K562 (cell line): ENCODE results near the gene ALS2. TPM values are rescaled to one million over a fixed set of nuclear protein-coding genes. Genes with fewer than 3 reads are reported as not detected.
"Not testable (repeated sequence)": the region's sequence is repeated elsewhere in the genome, so short reads cannot be mapped to it uniquely, and the experiment has no call there.

ENCODE experiments used
- ATAC-seq: fragments of 200-7000 bp; cut with Tn5 transposase; 3 replicates; pipeline ENCODE4 v1.9.1; 2020; ENCODE audit warnings: moderate library complexity
- BruUV-seq: library from RNA; stranded (reverse); fragments of 400-500 nt; replicated peaks from 2 replicates; lab custom pipeline; 2021; lab: Mats Ljungman, UMichigan
- CTCF ChIA-PET: fragments of 300-600 bp; formaldehyde crosslinking; extraction: SDS; loops from one replicate; lab custom pipeline; 2021; ENCODE audit warnings: low intra/inter-chr PET ratio; lab: Yijun Ruan, JAX
- POLR2A ChIA-PET: fragments of 300-600, 350-650 bp; sonication (Branson Sonifier 250); formaldehyde crosslinking; extraction: SDS; loops from one replicate; lab custom pipeline; 2021; ENCODE audit warnings: antibody characterized with exemption, inconsistent platforms; lab: Yijun Ruan, JAX
- DNase-seq, 4 experiments: peaks; one replicate each; pipeline versions ENCODE4 v3.0.0 to v3.0.0-alpha.2; 2011 to 2018; ENCODE audit warnings: low spot score in 3 of 4, mixed read lengths in 3 of 4; ENCODE audit errors: extremely low read depth in 1 of 4
- FAIRE-seq: peaks from 2 replicates; lab custom pipeline; 2011; peaks lifted over from hg19 to GRCh38; lab: Jason Lieb, UNC
- H2AFZ ChIP-seq: 2 replicates; pipeline ENCODE4 v1.6.0; 2011; ENCODE audit warnings: low read depth, low read length, control low read depth, inconsistent platforms
- H3K27ac ChIP-seq: fragments of 200-600 bp; 3 replicates; pipeline ENCODE4 v1.8.0; 2011; ENCODE audit warnings: low read depth, mild to moderate bottlenecking, control low read depth, inconsistent platforms, low read length, moderate library complexity, mixed read lengths; ENCODE audit errors: extremely low read depth
- H3K27me3 ChIP-seq, 2 experiments: fragments of 300-600 bp in 1 of 2; 2 replicates in 1 of 2; 3 replicates in 1 of 2; pipeline versions ENCODE4 v1.6.0 to v1.8.0; 2011; ENCODE audit warnings: inconsistent platforms in 2 of 2, low read length in 2 of 2, mild to moderate bottlenecking in 1 of 2, mixed read lengths in 1 of 2, moderate library complexity in 1 of 2; ENCODE audit not compliant: control insufficient read depth in 2 of 2, insufficient read depth in 2 of 2
- H3K36me3 ChIP-seq: fragments of 300-600 bp; 3 replicates; pipeline ENCODE4 v1.8.0; 2011; ENCODE audit warnings: mild to moderate bottlenecking, low read length, inconsistent platforms; ENCODE audit not compliant: control insufficient read depth, insufficient read depth
- H3K4me1 ChIP-seq, 2 experiments: fragments of 200-600 bp in 1 of 2; replicated peaks in 1 of 2; 2 replicates in 1 of 2; 3 replicates in 1 of 2; pipeline versions ENCODE4 v1.5.1 to v1.8.0; 2011; ENCODE audit warnings: inconsistent platforms in 2 of 2, low read length in 2 of 2, mild to moderate bottlenecking in 1 of 2, mixed read lengths in 1 of 2, moderate library complexity in 1 of 2; ENCODE audit not compliant: control insufficient read depth in 2 of 2, insufficient read depth in 2 of 2
- H3K4me2 ChIP-seq: 2 replicates; pipeline ENCODE4 v1.6.1; 2011; ENCODE audit warnings: low read length, control low read depth, inconsistent platforms, mixed read lengths; ENCODE audit not compliant: insufficient read depth
- H3K4me3 ChIP-seq: fragments of 200-600 bp; sonication (generic), shearing (Covaris generic); 2 replicates; pipeline ENCODE4 v1.5.1; 2016; ENCODE audit warnings: control low read depth, inconsistent platforms
- H3K79me2 ChIP-seq: fragments of 200-600 bp; 3 replicates; pipeline ENCODE4 v1.8.0; 2011; ENCODE audit warnings: low read length, inconsistent platforms; ENCODE audit not compliant: control insufficient read depth, insufficient read depth
- H3K9ac ChIP-seq, 2 experiments: 2 replicates each; pipeline versions ENCODE4 v1.6.0 to v1.6.1; 2011; ENCODE audit warnings: low read depth in 2 of 2, low read length in 2 of 2, control low read depth in 1 of 2, inconsistent platforms in 1 of 2, mild to moderate bottlenecking in 1 of 2, mixed read lengths in 1 of 2; ENCODE audit not compliant: insufficient read depth in 1 of 2
- H3K9me1 ChIP-seq: one replicate; pipeline ENCODE4 v1.6.0; 2011; ENCODE audit warnings: inconsistent platforms, mild to moderate bottlenecking, low read length, moderate library complexity; ENCODE audit not compliant: control insufficient read depth, insufficient read depth
- H3K9me3 ChIP-seq: replicated peaks from 2 replicates; pipeline ENCODE4 v1.5.1; 2011; ENCODE audit warnings: low read depth, low read length, inconsistent platforms; ENCODE audit not compliant: control insufficient read depth, insufficient read depth
- H4K20me1 ChIP-seq: replicated peaks from 2 replicates; pipeline ENCODE4 v1.6.1; 2011; ENCODE audit warnings: low read length, inconsistent platforms, mixed read lengths; ENCODE audit not compliant: control insufficient read depth, insufficient read depth
- FOXJ2 ChIP-seq: fragments of 200-800 bp; sonication (Bioruptor generic); IDR thresholded peaks from 2 replicates; pipeline ENCODE4 v1.6.1; 2016; ENCODE audit warnings: missing genetic modification characterization, missing compliant biosample characterization
- GTF2E2 ChIP-seq: fragments of 200-800 bp; sonication (Bioruptor generic); IDR thresholded peaks from 2 replicates; pipeline ENCODE4 v1.6.1; 2016; ENCODE audit warnings: missing genetic modification characterization, missing compliant biosample characterization
- HOXB6 ChIP-seq: fragments of 250-450 bp; sonication (Bioruptor Pico); IDR thresholded peaks from 2 replicates; pipeline ENCODE4 v1.5.1; 2022; ENCODE audit warnings: mild to moderate bottlenecking, borderline replicate concordance
- MEIS2 ChIP-seq: fragments of 450-650 bp; IDR thresholded peaks from 2 replicates; pipeline ENCODE4 v1.6.1; 2014; ENCODE audit warnings: mild to moderate bottlenecking; ENCODE audit not compliant: partially characterized antibody
- MTA2 ChIP-seq: fragments of 450-650 bp; IDR thresholded peaks from 2 replicates; pipeline ENCODE4 v1.6.1; 2016; ENCODE audit warnings: low read depth
- YBX1 ChIP-seq: fragments of 450-650 bp; IDR thresholded peaks from 2 replicates; pipeline ENCODE4 v1.7.1; 2016; ENCODE audit warnings: mild to moderate bottlenecking
- ZFPM2 ChIP-seq: fragments of 250-450 bp; sonication (Bioruptor Pico); IDR thresholded peaks from 2 replicates; pipeline ENCODE4 v1.5.1; 2022; ENCODE audit warnings: mild to moderate bottlenecking
- WGBS: fragments of 100-300 bp; shearing (Covaris generic); methylation state at CpG from one replicate; pipeline ENCODE4 v1.1.6; 2016; ENCODE audit warnings: low coverage, mixed read lengths; ENCODE audit not compliant: insufficient coverage; ENCODE audit errors: missing lambda C conversion rate; 5-methylcytosine and 5-hydroxymethylcytosine counted together
- in situ Hi-C: fragments of 300-500 bp; cut with MboI; formaldehyde crosslinking; loops from 4 replicates; pipeline ENCODE4 v1.15.0; 2018; ENCODE audit warnings: inconsistent platforms, mixed read lengths
- intact Hi-C: fragments of 100-400 bp; cut with micrococcal nuclease; formaldehyde crosslinking; loops from 2 replicates; pipeline ENCODE4 v1.14.2; 2022
- polyA plus RNA-seq, 8 experiments: library from polyadenylated mRNA; depleted of rRNA in 4 of 8; stranded (reverse) in 5 of 8; unstranded in 3 of 8; fragments of >200 nt; fragmentation: Nextera tagmentation in 2 of 8; fragmentation: Illumina TruSeq in 1 of 8; extraction: Ambion mirVana in 2 of 8; extraction: Trizol in 1 of 8; gene quantifications; 2 replicates each; pipeline versions ENCODE4 v1.2.1 to v1.2.3, GENCODE V29; 2011 to 2014; ENCODE audit warnings: inconsistent platforms in 1 of 8, missing spikeins in 1 of 8
- total RNA-seq, 7 experiments: library from RNA; depleted of rRNA in 6 of 7; stranded (reverse); fragments of >200 nt in 6 of 7; fragmentation: Illumina TruSeq in 2 of 7; extraction: Trizol in 2 of 7; gene quantifications; 2 replicates each; pipeline versions ENCODE4 v1.2.1 to v1.2.3, GENCODE V29; 2011 to 2021; ENCODE audit warnings: low replicate concordance in 1 of 7
- TF ChIP-seq, protein P1 (sequence below): fragments of 450-650 bp; IDR thresholded peaks from 2 replicates; pipeline ENCODE4 v1.6.1; 2016; ENCODE audit warnings: antibody characterized with exemption
- TF ChIP-seq, protein P2 (sequence below): sonication (generic); formaldehyde crosslinking; IDR thresholded peaks from 2 replicates; pipeline ENCODE4 v1.8.0; 2023; ENCODE audit warnings: mild to moderate bottlenecking, missing genetic modification reagents
- TF ChIP-seq, protein P3 (sequence below): fragments of 450-650 bp; formaldehyde crosslinking; IDR thresholded peaks from 2 replicates; pipeline ENCODE4 v1.4.0; 2022; ENCODE audit warnings: missing genetic modification characterization

Gene ALS2
- total and polyA plus RNA-seq, 9 of the 15 experiments (the other 6 are each of a cell fraction or from before 2014, with no cell fraction given): 5.2 to 17.7 (median 11.6) TPM

DNA sequence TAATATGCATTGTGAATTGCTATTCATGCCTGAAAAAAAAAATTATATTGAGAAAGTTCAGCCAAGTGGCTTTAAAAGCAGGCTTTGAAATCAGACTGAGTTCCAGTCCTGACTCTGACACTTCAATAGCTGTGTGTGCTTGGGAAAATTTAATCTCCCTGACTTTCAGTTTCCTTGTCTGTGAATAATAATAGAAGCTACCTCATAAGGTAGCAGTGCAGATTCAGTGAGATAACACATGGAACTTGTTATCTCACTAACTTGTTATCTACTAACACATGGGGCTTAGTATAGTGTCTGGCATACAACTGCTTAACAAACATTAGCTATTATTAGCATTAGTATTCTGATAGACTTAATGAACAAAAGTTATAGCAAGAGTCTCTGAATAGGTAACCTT is 14.9 kb downstream of the ALS2 start:
- Histone ChIP-seq H3K27me3 (no peaks in the 10 kb centered on the region), H3K27ac (no peak overlapping the region), H3K4me1 (no peaks in the 10 kb centered on the region; a peak in 1 of 5 replicates), H3K4me2 (no peak overlapping the region), H3K9me1 (no peaks in the 10 kb centered on the region), H3K4me3 (no peak overlapping the region), H4K20me1 (no peaks in the 10 kb centered on the region), H3K36me3 (peaks cover 19% of the 10 kb centered on the region; the same call in 2 of the 3 replicates), H3K9me3 (no peaks in the 10 kb centered on the region), H3K79me2 (no peaks in the 10 kb centered on the region), H3K9ac (no peak overlapping the region), H2AFZ (no peak overlapping the region)
- FAIRE-seq (no peak), ATAC-seq (no peak), DNase-seq (no peak)
- POLR2A ChIA-PET: no interaction called here
- TF ChIP-seq, protein P1, sequence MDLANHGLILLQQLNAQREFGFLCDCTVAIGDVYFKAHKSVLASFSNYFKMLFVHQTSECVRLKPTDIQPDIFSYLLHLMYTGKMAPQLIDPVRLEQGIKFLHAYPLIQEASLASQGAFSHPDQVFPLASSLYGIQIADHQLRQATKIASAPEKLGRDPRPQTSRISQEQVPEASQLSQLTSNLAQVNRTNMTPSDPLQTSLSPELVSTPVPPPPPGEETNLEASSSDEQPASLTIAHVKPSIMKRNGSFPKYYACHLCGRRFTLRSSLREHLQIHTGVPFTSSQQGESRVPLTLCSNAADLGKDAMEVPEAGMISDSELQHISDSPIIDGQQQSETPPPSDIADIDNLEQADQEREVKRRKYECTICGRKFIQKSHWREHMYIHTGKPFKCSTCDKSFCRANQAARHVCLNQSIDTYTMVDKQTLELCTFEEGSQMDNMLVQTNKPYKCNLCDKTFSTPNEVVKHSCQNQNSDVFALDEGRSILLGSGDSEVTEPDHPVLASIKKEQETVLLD: no peak
- TF ChIP-seq GTF2E2 (tag) (no peak), ZFPM2 (no peak), YBX1 (no peak), FOXJ2 (tag) (no peak), MEIS2 (no peak), MTA2 (no peak), HOXB6 (no peak)
- TF ChIP-seq, protein P2, sequence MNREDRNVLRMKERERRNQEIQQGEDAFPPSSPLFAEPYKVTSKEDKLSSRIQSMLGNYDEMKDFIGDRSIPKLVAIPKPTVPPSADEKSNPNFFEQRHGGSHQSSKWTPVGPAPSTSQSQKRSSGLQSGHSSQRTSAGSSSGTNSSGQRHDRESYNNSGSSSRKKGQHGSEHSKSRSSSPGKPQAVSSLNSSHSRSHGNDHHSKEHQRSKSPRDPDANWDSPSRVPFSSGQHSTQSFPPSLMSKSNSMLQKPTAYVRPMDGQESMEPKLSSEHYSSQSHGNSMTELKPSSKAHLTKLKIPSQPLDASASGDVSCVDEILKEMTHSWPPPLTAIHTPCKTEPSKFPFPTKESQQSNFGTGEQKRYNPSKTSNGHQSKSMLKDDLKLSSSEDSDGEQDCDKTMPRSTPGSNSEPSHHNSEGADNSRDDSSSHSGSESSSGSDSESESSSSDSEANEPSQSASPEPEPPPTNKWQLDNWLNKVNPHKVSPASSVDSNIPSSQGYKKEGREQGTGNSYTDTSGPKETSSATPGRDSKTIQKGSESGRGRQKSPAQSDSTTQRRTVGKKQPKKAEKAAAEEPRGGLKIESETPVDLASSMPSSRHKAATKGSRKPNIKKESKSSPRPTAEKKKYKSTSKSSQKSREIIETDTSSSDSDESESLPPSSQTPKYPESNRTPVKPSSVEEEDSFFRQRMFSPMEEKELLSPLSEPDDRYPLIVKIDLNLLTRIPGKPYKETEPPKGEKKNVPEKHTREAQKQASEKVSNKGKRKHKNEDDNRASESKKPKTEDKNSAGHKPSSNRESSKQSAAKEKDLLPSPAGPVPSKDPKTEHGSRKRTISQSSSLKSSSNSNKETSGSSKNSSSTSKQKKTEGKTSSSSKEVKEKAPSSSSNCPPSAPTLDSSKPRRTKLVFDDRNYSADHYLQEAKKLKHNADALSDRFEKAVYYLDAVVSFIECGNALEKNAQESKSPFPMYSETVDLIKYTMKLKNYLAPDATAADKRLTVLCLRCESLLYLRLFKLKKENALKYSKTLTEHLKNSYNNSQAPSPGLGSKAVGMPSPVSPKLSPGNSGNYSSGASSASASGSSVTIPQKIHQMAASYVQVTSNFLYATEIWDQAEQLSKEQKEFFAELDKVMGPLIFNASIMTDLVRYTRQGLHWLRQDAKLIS (CRISPR knock-in tag): no peak
- TF ChIP-seq, protein P3, sequence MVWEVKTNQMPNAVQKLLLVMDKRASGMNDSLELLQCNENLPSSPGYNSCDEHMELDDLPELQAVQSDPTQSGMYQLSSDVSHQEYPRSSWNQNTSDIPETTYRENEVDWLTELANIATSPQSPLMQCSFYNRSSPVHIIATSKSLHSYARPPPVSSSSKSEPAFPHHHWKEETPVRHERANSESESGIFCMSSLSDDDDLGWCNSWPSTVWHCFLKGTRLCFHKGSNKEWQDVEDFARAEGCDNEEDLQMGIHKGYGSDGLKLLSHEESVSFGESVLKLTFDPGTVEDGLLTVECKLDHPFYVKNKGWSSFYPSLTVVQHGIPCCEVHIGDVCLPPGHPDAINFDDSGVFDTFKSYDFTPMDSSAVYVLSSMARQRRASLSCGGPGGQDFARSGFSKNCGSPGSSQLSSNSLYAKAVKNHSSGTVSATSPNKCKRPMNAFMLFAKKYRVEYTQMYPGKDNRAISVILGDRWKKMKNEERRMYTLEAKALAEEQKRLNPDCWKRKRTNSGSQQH (CRISPR knock-in tag): no peak
- CTCF ChIA-PET: no interaction called here
- BruUV-seq: no TSS peak
- intact Hi-C loops: no loop called here
- in situ Hi-C loops: no loop called here

GRCh38 chr2:201764469-201764868 is 16.3 kb downstream of the ALS2 start:
- FAIRE-seq, CTCF ChIA-PET, intact Hi-C loops: not testable (repeated sequence)

More at GRCh38 chr2:201764469-201764868, 16.3 kb downstream of the ALS2 start:
- H4K20me1 ChIP-seq, ATAC-seq, POLR2A ChIA-PET, in situ Hi-C loops, DNase-seq, H3K4me2 ChIP-seq, H3K4me1 ChIP-seq, H3K27ac ChIP-seq, H3K9me1 ChIP-seq, H3K27me3 ChIP-seq, H3K9ac ChIP-seq, BruUV-seq, H3K9me3 ChIP-seq, H2AFZ ChIP-seq, H3K79me2 ChIP-seq, H3K4me3 ChIP-seq: not testable (repeated sequence)
- peaks cover 21% of the 10 kb centered on the region; the same call in 2 of the 3 replicates for H3K36me3 ChIP-seq
- 90% methylated on average over 7 of the region's 7 CpGs for WGBS
